Ectodermal cell (in vitro differentiated cells): ENCODE data around the gene FBXO31.
A peak's percentile ranks its signal among the peaks of the same experiment; 100 is the strongest.
"Not testable (repeated sequence)": the region's sequence is repeated elsewhere in the genome, so short reads cannot be mapped to it uniquely, and the experiment has no call there.

ENCODE experiments used
- H3K27ac ChIP-seq: 2 replicates; pipeline ENCODE4 v1.7.0; 2013; ENCODE audit warnings: mild to moderate bottlenecking, low read depth, low read length; ENCODE audit not compliant: insufficient read depth, poor library complexity, severe bottlenecking
- H3K27me3 ChIP-seq: 2 replicates; pipeline ENCODE4 v1.7.0; 2013; ENCODE audit warnings: mild to moderate bottlenecking, low read length; ENCODE audit not compliant: insufficient read depth, control insufficient read depth, poor library complexity, severe bottlenecking
- H3K36me3 ChIP-seq: one replicate; pipeline ENCODE4 v1.7.0; 2013; ENCODE audit warnings: low read length; ENCODE audit not compliant: control insufficient read depth, insufficient read depth
- H3K4me1 ChIP-seq: one replicate; pipeline ENCODE4 v1.7.0; 2013; ENCODE audit warnings: low read length; ENCODE audit not compliant: control insufficient read depth, insufficient read depth
- H3K4me3 ChIP-seq: 2 replicates; pipeline ENCODE4 v1.7.0; 2013; ENCODE audit warnings: low read depth, low read length, control low read depth; ENCODE audit not compliant: insufficient read depth
- H3K9me3 ChIP-seq: 2 replicates; pipeline ENCODE4 v1.7.0; 2013; ENCODE audit warnings: mild to moderate bottlenecking, low read length, moderate library complexity; ENCODE audit not compliant: control insufficient read depth
- WGBS, 2 experiments: methylation state at CpG; one replicate each; pipeline ENCODE4 v1.1.7; 2013; ENCODE audit warnings: missing lambda C conversion rate in 2 of 2; 5-methylcytosine and 5-hydroxymethylcytosine counted together

FBXO31 gene

DNA sequence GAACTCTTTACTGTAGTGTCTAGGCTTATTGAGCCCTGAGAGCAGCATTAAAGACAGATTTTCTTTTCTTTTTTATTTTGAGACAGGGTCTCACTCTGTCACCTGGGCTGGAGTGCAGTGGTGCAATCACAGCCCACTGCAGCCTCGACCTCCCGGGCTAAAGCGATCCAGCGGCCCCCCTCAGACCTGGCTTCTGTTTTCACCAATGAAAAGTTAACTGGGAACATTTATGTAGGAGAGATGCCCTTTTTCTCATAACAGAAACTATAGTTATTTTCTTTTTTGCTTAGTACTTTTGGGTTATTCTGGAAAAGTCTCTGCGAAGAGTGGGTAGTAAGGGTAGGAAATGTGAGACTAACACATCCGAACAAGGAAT is 10.1 kb upstream of the FBXO31 start:
- 84 to 90% methylated on average over 6 of the region's 6 CpGs for WGBS, 2 experiments
- Histone ChIP-seq H3K9me3 (no peaks in the 10 kb centered on the region), H3K27ac (no peak overlapping the region)

DNA sequence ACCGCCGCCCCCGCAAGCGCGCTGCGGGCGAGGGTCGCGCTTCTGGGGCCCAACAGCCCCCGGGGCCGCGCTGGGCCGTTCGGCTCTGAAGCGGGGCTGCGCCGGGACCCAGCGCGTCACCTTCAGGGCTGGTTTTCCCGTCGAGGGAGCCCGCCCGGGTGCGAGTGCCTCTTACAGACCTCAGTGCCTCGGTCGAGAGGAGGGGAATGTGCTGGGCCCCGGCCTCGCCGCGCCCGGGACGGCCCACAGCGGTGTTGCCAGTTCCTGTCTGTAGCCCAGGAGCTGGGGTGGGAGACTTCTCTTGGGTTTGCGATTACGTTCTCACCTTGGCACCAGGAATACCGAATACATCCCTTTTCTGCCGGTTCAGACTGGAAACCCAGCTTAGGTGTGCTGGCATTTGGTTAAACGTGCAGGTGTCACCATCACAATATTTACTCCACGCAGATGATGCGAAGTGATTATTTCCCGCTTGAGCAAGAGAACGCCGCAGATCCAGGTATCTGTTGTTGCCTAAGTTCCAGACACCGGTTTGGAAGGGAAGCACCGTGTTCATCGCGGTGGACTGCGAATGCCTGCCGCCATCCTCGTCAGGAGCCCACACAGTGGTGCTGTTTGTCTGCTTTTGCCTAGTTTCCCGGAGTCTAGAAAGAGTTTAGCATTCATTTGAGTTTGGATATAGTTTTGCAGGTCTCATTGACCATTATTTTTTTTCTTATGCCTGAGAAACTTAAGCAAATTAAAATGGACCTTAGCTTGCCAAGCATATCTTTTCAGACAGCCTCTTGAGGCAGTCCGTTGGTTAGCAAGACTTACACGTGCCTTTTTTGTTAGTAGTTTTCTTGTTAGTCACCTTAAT is 9.5 kb upstream of the FBXO31 start:
- no peaks in the 10 kb centered on the region for H3K36me3 ChIP-seq
- H3K4me1 ChIP-seq: peaks cover 8% of the 10 kb centered on the region
- 3% methylated on average over 53 of the region's 53 CpGs for WGBS, 2 experiments
- H3K27ac ChIP-seq: no peak overlapping the region
- no peaks in the 10 kb centered on the region for H3K9me3 ChIP-seq
- no peaks in the 10 kb centered on the region for H3K27me3 ChIP-seq
- H3K4me3 ChIP-seq: peak overlapping the region; percentile 83

More for the DNA sequence above, 10.1 kb upstream of the FBXO31 start:
- Histone ChIP-seq H3K27me3 (no peaks in the 10 kb centered on the region), H3K36me3 (peaks cover under 1% of the 10 kb centered on the region), H3K4me1 (peaks cover 8% of the 10 kb centered on the region), H3K4me3 (peak overlapping the region; percentile 83)

DNA sequence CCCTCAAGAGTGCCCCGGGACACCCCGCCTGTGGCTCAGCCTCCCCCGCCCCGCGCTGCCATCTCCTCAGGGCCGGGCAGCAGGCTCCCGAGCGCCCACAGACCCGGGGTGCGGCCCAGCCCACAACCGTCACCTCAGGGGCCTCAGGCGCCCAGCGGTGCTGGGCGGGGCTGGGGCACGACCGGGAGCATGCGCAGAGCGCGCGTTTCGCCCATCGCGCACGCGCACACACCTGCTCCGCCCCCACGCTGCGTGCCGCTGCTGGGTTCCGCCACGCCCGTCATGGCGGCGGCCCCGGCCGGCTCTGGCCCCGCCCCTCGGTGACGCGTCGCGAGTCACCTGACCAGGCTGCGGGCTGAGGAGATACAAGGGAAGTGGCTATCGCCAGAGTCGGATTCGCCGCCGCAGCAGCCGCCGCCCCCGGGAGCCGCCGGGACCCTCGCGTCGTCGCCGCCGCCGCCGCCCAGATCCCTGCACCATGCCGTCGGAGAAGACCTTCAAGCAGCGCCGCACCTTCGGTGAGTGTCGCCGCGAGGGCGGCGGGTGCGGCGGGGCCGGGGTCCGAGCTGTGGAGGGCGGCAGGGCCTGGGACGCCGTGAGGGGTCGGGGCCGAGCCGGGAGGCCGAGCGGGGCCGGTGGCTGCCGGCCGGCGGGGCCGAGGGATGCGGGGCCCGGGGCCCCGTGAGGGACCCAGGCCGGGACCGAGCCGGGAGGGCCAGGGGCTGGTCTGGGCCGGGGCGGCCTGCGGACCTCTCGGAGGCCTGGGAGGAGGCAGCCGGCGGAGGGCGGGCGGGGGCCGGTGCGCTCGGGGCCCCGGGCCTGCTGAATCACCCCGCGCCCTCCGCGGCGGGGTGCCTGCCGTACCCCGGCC is 8.6 kb upstream of the FBXO31 start, which contains the start of gene MAP1LC3B:
TSS of gene MAP1LC3B (plus strand) at position 387 of the 871 bp plus-strand sequence. CDS start at position 479, 92 bp downstream.
- H3K27ac ChIP-seq: peak within 1 kb of the TSS; percentile 67
- H3K4me3 ChIP-seq: peak within 1 kb of the TSS; percentile 83
- no peaks in the 10 kb centered on the region for H3K9me3 ChIP-seq
- WGBS, 2 experiments: 0% methylated on average over 113 of the region's 113 CpGs
- no peaks in the 10 kb centered on the region for H3K36me3 ChIP-seq
- peaks cover 14% of the 10 kb centered on the region for H3K4me1 ChIP-seq
- H3K27me3 ChIP-seq: no peaks in the 10 kb centered on the region

DNA sequence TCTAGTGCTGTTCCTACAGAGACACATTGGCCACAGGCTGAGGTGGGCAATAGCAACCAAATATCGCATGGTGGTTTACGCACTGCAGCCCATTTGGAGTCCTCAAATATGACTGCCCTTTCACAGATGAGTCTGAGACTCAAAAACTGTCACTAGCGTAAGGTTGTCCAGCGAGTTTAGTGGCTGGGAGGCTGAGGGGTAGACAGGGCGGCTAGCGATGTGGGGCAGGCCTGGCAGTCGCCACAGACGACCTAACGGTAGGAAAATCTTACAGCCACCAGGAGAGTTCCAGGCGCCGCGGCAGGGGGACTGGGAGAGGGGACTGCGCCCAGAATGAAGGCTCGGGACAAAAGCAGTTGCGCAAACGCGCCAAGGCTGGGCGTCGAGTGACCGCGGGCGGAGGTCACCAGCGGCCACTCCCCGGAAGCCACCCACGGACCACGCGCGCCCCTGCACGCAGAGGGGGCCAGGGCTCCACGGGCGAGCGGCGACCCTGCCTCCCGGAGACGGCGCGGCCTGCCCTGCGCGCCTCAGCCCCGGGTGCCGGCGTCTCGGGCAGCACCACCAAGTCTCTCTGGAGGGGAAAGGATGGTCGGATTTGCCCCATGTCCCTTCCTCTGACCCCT is 7.9 kb upstream of the FBXO31 start:
- H3K4me1 ChIP-seq: peaks cover 14% of the 10 kb centered on the region
- no peaks in the 10 kb centered on the region for H3K9me3 ChIP-seq
- no peaks in the 10 kb centered on the region for H3K36me3 ChIP-seq
- 10% methylated on average over 44 of the region's 44 CpGs for WGBS, 2 experiments
- peak overlapping the region; percentile 67 for H3K27ac ChIP-seq
- H3K4me3 ChIP-seq: peak overlapping the region; percentile 83
- H3K27me3 ChIP-seq: no peaks in the 10 kb centered on the region

DNA sequence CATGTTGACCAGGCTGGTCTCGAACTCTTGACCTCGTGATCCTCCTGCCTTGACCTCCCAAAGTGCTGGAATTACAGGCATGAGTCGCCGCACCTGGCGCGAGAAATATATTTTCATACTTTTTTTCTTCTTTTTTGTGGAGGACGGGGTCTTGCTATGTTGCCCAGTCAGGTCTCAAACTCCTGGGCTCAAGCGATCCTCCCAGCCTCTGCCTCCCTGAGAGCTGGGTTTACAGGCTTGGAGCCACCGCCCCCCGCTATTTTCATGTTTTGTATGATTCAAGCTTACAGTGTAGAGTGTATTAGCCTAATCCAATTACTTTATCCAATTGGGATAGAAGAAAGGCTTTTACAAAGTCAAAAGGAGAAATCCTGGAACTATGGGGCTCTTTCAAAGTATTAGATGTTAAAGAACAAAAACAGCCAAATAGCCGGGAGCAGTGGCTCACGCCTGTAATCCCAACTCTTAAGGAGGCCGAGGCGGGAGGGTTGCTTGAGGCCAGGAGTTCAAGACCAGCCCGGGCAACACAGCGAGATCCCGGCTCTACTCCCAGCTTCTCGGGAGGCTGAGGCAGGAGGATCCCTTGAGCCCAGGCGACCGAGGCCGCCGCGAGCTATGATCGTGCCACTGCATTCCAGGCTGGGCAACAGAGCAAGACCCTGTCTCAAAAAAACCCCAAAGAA is 7.2 kb upstream of the FBXO31 start:
- Histone ChIP-seq H3K4me1 (peaks cover 14% of the 10 kb centered on the region), H3K9me3 (no peaks in the 10 kb centered on the region), H3K27ac (no peak overlapping the region), H3K36me3 (no peaks in the 10 kb centered on the region), H3K4me3 (peak overlapping the region; percentile 83), H3K27me3 (no peaks in the 10 kb centered on the region)
- 94 to 95% methylated on average over 24 of the region's 24 CpGs for WGBS, 2 experiments

DNA sequence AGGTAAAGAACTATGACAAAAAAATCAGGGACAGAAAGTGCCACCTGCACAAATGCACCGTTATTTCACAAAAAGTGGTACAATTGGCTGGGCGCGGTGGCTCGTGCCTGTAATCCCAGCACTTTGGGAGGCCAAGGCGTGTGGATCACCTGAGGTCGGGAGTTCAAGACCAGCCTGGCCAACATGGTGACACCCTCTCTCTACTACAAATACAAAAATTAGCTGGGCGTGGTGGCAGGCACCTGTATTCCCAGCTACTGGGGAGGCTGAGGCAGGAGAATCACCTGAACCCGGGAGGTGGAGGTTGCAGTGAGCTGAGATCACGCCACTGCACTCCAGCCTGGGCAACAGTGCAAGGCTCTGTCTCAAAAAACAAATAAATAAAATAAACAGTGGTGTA is 6.3 kb upstream of the FBXO31 start:
- not testable (repeated sequence) for H3K4me3 ChIP-seq, H3K36me3 ChIP-seq, H3K27me3 ChIP-seq, H3K9me3 ChIP-seq, H3K27ac ChIP-seq
- WGBS, 2 experiments: 89 to 95% methylated on average over 9 of the region's 9 CpGs
- H3K4me1 ChIP-seq: peaks cover 14% of the 10 kb centered on the region

DNA sequence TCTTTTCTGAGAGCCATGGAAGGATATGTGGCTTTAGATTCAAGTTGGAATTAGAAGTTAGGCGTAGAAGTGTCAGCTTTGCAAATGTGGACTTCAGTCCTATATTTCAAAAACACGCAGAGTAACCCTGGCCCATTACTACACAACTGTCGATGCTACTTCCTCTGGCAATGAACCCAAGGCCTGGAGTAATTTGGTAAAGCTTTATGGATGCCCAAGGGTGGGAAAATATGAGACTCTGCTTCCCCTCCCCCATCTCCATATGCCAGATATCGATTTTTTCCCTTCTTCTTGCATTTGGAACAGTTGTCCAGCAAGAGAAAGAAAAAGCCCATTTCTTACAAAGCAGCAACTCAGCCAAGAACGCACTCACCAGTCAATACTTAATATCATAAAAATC is 5.7 kb upstream of the FBXO31 start:
- Histone ChIP-seq H3K4me3 (no peak overlapping the region), H3K27me3 (no peaks in the 10 kb centered on the region), H3K4me1 (peaks cover 14% of the 10 kb centered on the region), H3K9me3 (no peaks in the 10 kb centered on the region), H3K27ac (no peak overlapping the region), H3K36me3 (no peaks in the 10 kb centered on the region)
- 92 to 98% methylated on average over 4 to 5 of the region's 5 CpGs for WGBS, 2 experiments

DNA sequence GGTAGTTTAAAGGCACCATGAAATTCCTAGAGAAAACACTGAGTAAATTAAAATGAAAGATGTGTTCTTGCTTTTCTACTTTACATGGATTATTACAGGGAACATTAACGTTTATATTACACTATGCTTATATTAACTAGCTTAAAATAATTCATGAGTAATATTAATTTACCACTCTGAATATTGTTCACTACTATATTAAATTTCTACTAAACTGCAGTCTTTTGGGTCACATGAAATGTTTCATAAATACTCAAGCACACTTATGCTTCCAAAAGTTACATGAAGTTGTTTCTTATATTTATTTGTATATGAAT is 5.2 kb upstream of the FBXO31 start:
- H3K27ac ChIP-seq: peak overlapping the region; percentile 87
- H3K27me3 ChIP-seq: no peaks in the 10 kb centered on the region
- H3K9me3 ChIP-seq: no peaks in the 10 kb centered on the region
- WGBS, 2 experiments: no CpG with 5 or more reads among the region's 1 CpG
- H3K36me3 ChIP-seq: no peaks in the 10 kb centered on the region
- peaks cover 12% of the 10 kb centered on the region for H3K4me1 ChIP-seq
- no peak overlapping the region for H3K4me3 ChIP-seq

DNA sequence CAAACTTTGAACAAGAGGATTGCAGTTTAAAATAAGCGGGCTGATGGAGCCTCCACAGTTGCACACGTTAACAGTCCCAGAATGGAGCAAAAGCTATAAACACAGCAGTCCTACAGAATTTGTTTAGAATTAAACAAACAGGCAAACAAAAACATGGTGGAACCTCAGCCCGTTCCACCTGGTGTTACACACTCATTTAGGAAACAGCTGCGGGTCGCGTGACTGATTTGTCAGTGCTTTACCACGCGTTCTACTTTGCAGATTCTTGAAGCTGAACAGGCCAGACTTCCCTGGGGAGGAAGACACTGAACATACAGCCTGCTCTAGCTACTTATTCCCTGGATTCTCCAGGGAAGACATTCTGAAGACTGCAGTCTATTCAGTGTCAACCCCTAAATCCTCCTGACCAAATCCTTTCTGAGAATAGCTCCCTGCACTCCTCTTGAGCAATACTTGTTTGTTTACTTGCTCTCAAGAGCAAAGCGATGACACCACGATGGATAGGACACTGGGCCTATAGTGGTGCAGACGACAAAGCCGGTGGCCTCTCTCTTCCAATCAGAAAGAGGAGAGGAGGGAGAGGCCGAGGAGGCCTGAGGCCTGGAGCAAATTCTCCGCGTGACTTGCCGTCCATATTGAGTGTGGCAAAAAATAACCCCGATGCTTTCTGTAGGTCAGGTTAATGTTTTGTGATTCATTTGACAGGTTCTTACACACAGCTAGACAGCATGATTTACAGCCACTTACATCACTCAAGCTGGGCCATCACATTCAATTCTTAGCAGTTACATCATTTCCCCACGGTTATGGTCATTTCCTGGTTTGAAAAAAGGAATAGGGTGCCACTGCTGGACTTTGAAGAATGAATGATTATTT is 4.6 kb upstream of the FBXO31 start:
- H3K36me3 ChIP-seq: no peaks in the 10 kb centered on the region
- H3K27me3 ChIP-seq: no peaks in the 10 kb centered on the region
- peaks cover 7% of the 10 kb centered on the region for H3K4me1 ChIP-seq
- peak overlapping the region; percentile 87 for H3K27ac ChIP-seq
- WGBS, 2 experiments: 32 to 34% methylated on average over 18 of the region's 18 CpGs
- no peaks in the 10 kb centered on the region for H3K9me3 ChIP-seq
- no peak overlapping the region for H3K4me3 ChIP-seq
